ENCODE data around the gene GNPDA1.

The GNPDA1 gene

GRCh38 chr5:142023836-142024235 is 11.0 kb upstream of the GNPDA1 start:
- DNase-seq (ENCODE audit: low read depth): no peak

GRCh38 chr5:142020122-142020659 is 7.4 kb upstream of the GNPDA1 start:
- no peak for DNase-seq (ENCODE audit: low read depth)

- DNase-seq (ENCODE audit: low read depth): peak; percentile 52
Measured at GRCh38 chr5:142017832-142018427, 5.1 kb upstream of the GNPDA1 start.

- DNase-seq (ENCODE audit: low read depth): no peak
Measured at GRCh38 chr5:142016556-142016955, 3.7 kb upstream of the GNPDA1 start.

- peak; percentile 47 for DNase-seq (ENCODE audit: low read depth)
Measured at GRCh38 chr5:142015781-142016533, 3.1 kb upstream of the GNPDA1 start.

- DNase-seq (ENCODE audit: low read depth): peak; percentile 60
Measured at GRCh38 chr5:142014911-142015584, 2.2 kb upstream of the GNPDA1 start.

- DNase-seq (ENCODE audit: low read depth): peak; percentile 52
Measured at GRCh38 chr5:142013734-142014521, 1.1 kb upstream of the GNPDA1 start.

- DNase-seq (ENCODE audit: low read depth): no peak
Measured at GRCh38 chr5:142012186-142012785, 541 bp downstream of the GNPDA1 start.

- no peak for DNase-seq (ENCODE audit: low read depth)
Measured at GRCh38 chr5:142011572-142012185, 1.1 kb downstream of the GNPDA1 start.

- no peak for DNase-seq (ENCODE audit: low read depth)
Measured at GRCh38 chr5:142009886-142010285, 2.9 kb downstream of the GNPDA1 start.

GRCh38 chr5:142008813-142009212 is 4.0 kb downstream of the GNPDA1 start:
- DNase-seq (ENCODE audit: low read depth): no peak

- DNase-seq (ENCODE audit: low read depth): no peak
Measured at GRCh38 chr5:142007237-142007544, 5.6 kb downstream of the GNPDA1 start.

- no peak for DNase-seq (ENCODE audit: low read depth)
Measured at GRCh38 chr5:142006363-142007236, 6.2 kb downstream of the GNPDA1 start.

GRCh38 chr5:142003266-142003800 is 9.5 kb downstream of the GNPDA1 start:
- no peak for DNase-seq (ENCODE audit: low read depth)

- DNase-seq (ENCODE audit: low read depth): no peak
Measured at GRCh38 chr5:142000704-142001484, 11.9 kb downstream of the GNPDA1 start.

- DNase-seq (ENCODE audit: low read depth): no peak
Measured at GRCh38 chr5:142000173-142000572, 12.7 kb downstream of the GNPDA1 start.

- DNase-seq (ENCODE audit: low read depth): no peak
Measured at GRCh38 chr5:141997358-141997960, 15.4 kb downstream of the GNPDA1 start.

- no peak for DNase-seq (ENCODE audit: low read depth)
Measured at GRCh38 chr5:141995656-141996055, 17.2 kb downstream of the GNPDA1 start.

Data from amniotic epithelial cell (primary cell).